Ishikawa (cell line): ENCODE measurements around the gene SMAD3.

ENCODE experiments used
- RAD21 ChIP-seq: IDR thresholded peaks from 2 replicates; pipeline ENCODE4 v1.6.1; 2012; ENCODE audit warnings: low read depth
- TF ChIP-seq, protein P1 (sequence below): IDR thresholded peaks from 2 replicates; pipeline ENCODE4 v1.6.1; 2012

- TF ChIP-seq, protein P1, sequence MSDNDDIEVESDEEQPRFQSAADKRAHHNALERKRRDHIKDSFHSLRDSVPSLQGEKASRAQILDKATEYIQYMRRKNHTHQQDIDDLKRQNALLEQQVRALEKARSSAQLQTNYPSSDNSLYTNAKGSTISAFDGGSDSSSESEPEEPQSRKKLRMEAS = no peak
- TF ChIP-seq RAD21 = no peak
Observed at GRCh38 chr15:67138891-67139855, 73.8 kb downstream of the SMAD3 start.
